HG03095 (cell line): ENCODE results near the gene WDR93.
"Not testable (repeated sequence)": the region's sequence is repeated elsewhere in the genome, so short reads cannot be mapped to it uniquely, and the experiment has no call there.

Experiments
- ATAC-seq: cut with Tn5 transposase; IDR thresholded peaks from one replicate; pipeline ENCODE4 v1.9.1; 2021; ENCODE audit warnings: moderate library complexity; ENCODE audit not compliant: unreplicated experiment

WDR93 gene

GRCh38 chr15:89784686-89784960 lies 94.0 kb downstream of the WDR93 start:
- no peak for ATAC-seq

GRCh38 chr15:89785064-89785773 lies 94.6 kb downstream of the WDR93 start:
- ATAC-seq, result no peak

- no peak for ATAC-seq
Measured at GRCh38 chr15:89785774-89786140, 95.1 kb downstream of the WDR93 start.

- no peak for ATAC-seq
Measured at GRCh38 chr15:89787944-89788343, 97.3 kb downstream of the WDR93 start.

- not testable (repeated sequence) for ATAC-seq
Measured at GRCh38 chr15:89788585-89788984, 98.0 kb downstream of the WDR93 start.

- no peak for ATAC-seq
Measured at GRCh38 chr15:89790206-89790605, 99.6 kb downstream of the WDR93 start.

GRCh38 chr15:89790661-89791060 lies 100.0 kb downstream of the WDR93 start:
- no peak for ATAC-seq

GRCh38 chr15:89792106-89792805 lies 101.6 kb downstream of the WDR93 start:
- ATAC-seq, result no peak
